HG03139 (cell line): ENCODE data around the gene NNT.
A peak's percentile ranks its signal among the peaks of the same experiment; 100 is the strongest.

ENCODE experiments used
- ATAC-seq: cut with Tn5 transposase; IDR thresholded peaks from one replicate; pipeline ENCODE4 v1.9.1; 2021; ENCODE audit not compliant: unreplicated experiment

NNT gene

GRCh38 chr5:43622074-43622473, 19.1 kb downstream of the NNT start:
- no peak for ATAC-seq

- no peak for ATAC-seq
Observed at GRCh38 chr5:43623048-43623680, 20.2 kb downstream of the NNT start.

GRCh38 chr5:43627028-43627427, 24.0 kb downstream of the NNT start:
- no peak for ATAC-seq

- ATAC-seq, result peak; percentile 99
Observed at GRCh38 chr5:43631182-43631910, 28.4 kb downstream of the NNT start.

- ATAC-seq, result no peak
Observed at GRCh38 chr5:43634621-43635020, 31.6 kb downstream of the NNT start.

- ATAC-seq, result no peak
Observed at GRCh38 chr5:43635374-43635773, 32.4 kb downstream of the NNT start.

- ATAC-seq, result no peak
Observed at GRCh38 chr5:43636076-43636475, 33.1 kb downstream of the NNT start.

- no peak for ATAC-seq
Observed at GRCh38 chr5:43637416-43637815, 34.4 kb downstream of the NNT start.

GRCh38 chr5:43638107-43638506, 35.1 kb downstream of the NNT start:
- ATAC-seq, result no peak

- ATAC-seq, result no peak
Observed at GRCh38 chr5:43638546-43638945, 35.6 kb downstream of the NNT start.

- no peak for ATAC-seq
Observed at GRCh38 chr5:43639566-43639965, 36.6 kb downstream of the NNT start.

GRCh38 chr5:43642428-43642827, 39.4 kb downstream of the NNT start:
- no peak for ATAC-seq

- no peak for ATAC-seq
Observed at GRCh38 chr5:43643327-43643726, 40.3 kb downstream of the NNT start.

- no peak for ATAC-seq
Observed at GRCh38 chr5:43643750-43644149, 40.8 kb downstream of the NNT start.

- no peak for ATAC-seq
Observed at GRCh38 chr5:43646992-43647391, 44.0 kb downstream of the NNT start.

- no peak for ATAC-seq
Observed at GRCh38 chr5:43647789-43648188, 44.8 kb downstream of the NNT start.

- ATAC-seq, result no peak
Observed at GRCh38 chr5:43648499-43649124, 45.6 kb downstream of the NNT start.

GRCh38 chr5:43649256-43649655, 46.3 kb downstream of the NNT start:
- no peak for ATAC-seq

- ATAC-seq, result no peak
Observed at GRCh38 chr5:43652537-43653302, 49.7 kb downstream of the NNT start.

- no peak for ATAC-seq
Observed at GRCh38 chr5:43658509-43658908, 55.5 kb downstream of the NNT start.

GRCh38 chr5:43659075-43659474, 56.1 kb downstream of the NNT start:
- no peak for ATAC-seq

- ATAC-seq, result no peak
Observed at GRCh38 chr5:43661102-43661501, 58.1 kb downstream of the NNT start.
